AG09309 (cell line): ENCODE measurements around the gene RTL10.
"Not testable (repeated sequence)": the region's sequence is repeated elsewhere in the genome, so short reads cannot be mapped to it uniquely, and the experiment has no call there.

Source experiments
- DNase-seq: peaks from one replicate; pipeline ENCODE4 v3.0.0-alpha.2; 2010; ENCODE audit warnings: low read depth
- H3K4me3 ChIP-seq: 2 replicates; pipeline ENCODE4 v1.5.1; 2011; ENCODE audit warnings: mild to moderate bottlenecking, low read depth, low read length, moderate library complexity; ENCODE audit not compliant: control insufficient read depth
- CTCF ChIP-seq: IDR thresholded peaks from 2 replicates; pipeline ENCODE4 v1.5.1; 2011; ENCODE audit warnings: mild to moderate bottlenecking, low read depth, low read length, inconsistent platforms; ENCODE audit not compliant: insufficient read depth, control insufficient read depth; ENCODE audit errors: missing control alignments

Gene RTL10

GRCh38 chr22:19884161-19884953 lies 29.7 kb upstream of the RTL10 start:
- TF ChIP-seq CTCF, result no peak
- no peak for DNase-seq
- no peak overlapping the region for H3K4me3 ChIP-seq

DNA sequence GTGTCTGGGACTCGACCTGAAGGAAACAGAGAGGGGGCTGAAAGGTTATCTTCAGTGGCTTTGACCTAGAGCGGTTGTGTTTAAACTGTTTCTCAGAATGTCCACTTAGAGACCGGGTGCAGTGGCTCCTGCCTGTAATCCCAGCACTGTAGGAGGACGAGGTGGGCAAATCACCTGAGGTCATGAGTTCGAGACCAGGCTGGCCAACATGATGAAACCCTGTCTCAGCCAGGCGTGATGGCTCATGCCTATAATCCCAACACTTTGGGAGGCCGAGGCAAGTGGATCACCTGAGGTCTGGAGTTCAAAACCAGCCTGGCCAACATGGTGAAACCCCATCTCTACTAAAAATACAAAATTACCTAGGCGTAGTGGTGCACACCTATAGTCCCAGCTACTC lies 28.8 kb upstream of the RTL10 start:
- DNase-seq, result not testable (repeated sequence)

DNA sequence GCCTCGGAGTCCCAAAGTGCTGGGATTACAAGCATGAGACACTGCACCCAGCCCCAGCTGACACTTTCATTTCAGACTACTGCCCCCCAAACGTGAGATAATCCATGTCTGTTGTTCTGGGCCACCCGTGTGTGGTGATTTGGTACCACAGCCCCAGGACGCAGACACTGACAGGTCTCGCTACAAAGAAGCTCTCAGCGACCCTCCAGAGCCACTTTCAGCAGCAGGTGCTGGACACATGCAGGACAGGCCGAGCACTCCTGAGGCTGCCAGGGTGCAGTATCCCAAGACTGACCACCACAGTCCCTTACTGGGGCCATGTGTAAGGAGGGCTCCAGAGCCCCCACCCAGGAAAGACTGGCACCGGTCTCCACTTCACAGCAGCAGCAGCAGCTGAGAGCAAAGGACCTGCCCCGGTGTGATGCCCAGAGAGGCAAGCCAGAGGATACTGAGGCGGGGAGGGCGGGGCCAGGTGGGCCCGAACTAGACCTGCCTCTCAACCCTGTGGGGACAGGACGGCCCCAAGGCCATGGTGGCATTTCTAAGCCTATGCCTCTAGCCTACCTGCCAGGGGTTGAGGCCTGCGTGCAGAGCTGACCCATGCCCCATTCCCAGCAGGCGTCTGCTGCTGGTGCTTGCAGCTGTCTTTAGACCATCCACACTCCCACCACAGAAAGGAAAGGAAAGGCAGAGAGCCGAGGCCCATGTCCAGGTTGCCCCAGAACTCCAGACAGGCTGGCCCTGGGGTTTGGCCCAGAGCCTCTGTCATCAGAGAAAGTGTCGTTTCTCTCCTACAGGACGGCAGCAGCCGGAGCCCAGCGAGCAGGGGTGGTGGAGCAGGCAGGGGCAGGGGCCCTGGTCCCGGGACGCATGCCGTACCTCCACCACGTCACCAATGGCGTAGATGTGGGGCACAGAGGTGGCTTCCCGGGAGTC lies 28.0 kb upstream of the RTL10 start:
- H3K4me3 ChIP-seq, result no peak overlapping the region
- no peak for DNase-seq
- TF ChIP-seq CTCF, result no peak

More for the DNA sequence above, 28.8 kb upstream of the RTL10 start:
- H3K4me3 ChIP-seq, result not testable (repeated sequence)

DNA sequence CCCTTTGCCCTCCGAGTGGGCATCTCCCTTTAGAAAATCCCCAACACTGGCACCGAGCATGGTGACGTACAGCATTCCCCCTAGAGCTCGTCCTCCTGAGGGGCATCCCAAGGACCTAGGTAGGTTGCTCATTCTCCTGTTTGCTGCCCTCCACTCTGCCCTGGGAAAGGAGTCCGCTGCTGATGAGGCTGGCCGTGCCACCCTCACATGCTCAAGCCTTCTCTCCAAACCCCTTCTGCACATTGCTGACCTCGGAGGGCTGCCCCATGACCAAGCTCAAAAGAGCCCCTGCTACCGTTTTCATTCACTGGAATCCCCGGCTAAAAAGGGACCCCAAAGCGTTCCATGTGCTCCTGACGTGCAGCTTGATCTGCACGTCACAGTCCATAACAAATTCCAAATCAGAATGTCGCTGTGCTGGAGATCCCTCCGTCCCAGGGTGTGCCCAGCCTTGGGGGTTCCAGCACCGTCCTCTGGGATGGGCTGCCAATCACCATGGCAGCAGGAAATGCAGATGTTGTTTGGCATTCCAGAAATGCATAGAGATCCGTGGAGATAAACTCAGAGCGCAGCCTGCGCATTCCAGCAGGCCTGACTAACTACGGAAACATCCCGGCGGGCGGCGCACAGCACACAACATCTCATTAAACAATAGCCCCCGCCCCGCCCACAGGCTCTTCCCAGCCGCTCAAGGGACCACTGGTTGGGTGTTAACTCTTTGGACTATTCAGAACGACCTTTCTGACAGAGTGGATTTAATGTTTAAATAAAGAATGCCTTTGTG lies 26.3 kb upstream of the RTL10 start:
- H3K4me3 ChIP-seq, result no peak overlapping the region; the same call in 1 of the 2 replicates

DNA sequence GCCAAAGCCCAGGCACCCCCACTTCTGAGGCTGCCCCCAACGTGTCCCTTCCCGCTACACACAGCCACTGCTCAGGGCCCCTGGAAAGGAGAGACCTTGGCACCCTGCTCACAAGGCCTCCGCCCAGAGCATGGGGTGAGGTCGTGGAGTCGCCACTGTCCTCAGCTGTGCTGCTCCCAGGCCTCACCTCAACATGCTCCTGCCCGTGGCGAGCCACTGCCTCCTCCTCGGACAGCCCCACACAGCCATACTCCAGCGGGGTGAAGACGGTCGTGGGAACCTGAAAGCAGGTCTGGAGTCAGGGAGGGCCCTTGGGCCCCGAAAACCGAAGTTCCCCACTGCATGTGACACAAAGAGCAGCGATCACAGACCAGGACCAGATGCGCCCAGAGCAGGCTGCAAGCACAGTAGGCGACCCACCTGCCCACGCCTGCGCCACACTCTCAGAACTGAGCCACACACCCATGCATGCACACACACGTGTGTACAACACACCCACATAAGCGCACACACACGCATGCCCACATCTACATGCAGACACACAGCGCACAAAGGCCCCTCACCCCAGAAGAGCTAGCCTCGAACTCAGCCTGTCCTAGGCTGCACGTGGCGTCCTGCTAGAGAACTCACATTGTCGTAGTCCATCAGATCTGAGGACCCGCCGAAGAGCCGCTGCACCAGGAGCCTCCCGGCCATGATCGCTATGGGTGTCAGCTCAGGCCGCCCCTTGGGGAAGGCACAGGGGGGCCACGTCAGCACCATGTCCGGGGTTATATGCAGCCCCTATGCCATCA lies 25.5 kb upstream of the RTL10 start:
- no peak for TF ChIP-seq CTCF
- no peak for DNase-seq
- no peak overlapping the region; the same call in 1 of the 2 replicates for H3K4me3 ChIP-seq

More for the DNA sequence above, 26.3 kb upstream of the RTL10 start:
- DNase-seq, result peak; percentile 70
- no peak for TF ChIP-seq CTCF

DNA sequence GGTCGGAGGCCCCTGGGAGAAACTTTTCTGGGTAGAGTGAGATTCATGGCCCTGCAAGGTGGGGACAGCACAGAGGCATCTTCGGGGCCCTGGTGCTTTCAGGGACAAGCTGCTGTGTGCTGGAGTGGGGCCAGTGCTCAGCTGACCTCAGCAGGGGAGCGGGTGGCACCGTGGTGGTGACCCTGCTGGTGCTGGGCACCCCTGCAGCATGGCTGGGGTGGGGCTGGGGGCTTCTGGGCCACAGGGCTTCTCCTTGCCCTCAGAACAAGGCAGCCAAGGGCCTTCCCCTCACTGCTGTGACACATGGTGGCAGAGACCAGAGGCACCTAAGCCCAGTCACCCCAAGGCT lies 24.9 kb upstream of the RTL10 start:
- no peak for DNase-seq
- no peak overlapping the region for H3K4me3 ChIP-seq
- no peak for TF ChIP-seq CTCF
